ENCODE measurements around the gene EPB41L3. TPM values are rescaled to one million over a fixed set of nuclear protein-coding genes. Genes with fewer than 3 reads are reported as not detected.

The EPB41L3 gene
- total RNA-seq (1 to 10 TPM; 3.2 to 3.3 TPM), polyA plus RNA-seq (under 1 TPM in 1 of 2 donors, not detected in 1; 0.89 TPM)

- H3K27ac Mint-ChIP-seq, result no peak within 1 kb of the TSS
- no peak for DNase-seq
- peak within 1 kb of the TSS in 4 of 8 donors; percentile 12 to 63 (median 38) for H3K4me3 Mint-ChIP-seq
- peaks cover 0 to 11% (median 4%) of the 10 kb centered on the region in 4 donors for H3K4me1 Mint-ChIP-seq
- ChIA-PET CTCF (ENCODE audit: partially characterized antibody) (no interaction called here), POLR2A (ENCODE audit: partially characterized antibody) (no interaction called here)
- no peaks in the 10 kb centered on the region for H3K36me3 Mint-ChIP-seq
- Histone ChIP-seq H3K27me3 (ENCODE audit: insufficient read depth, low read length) (peaks cover 3% of the 10 kb centered on the region), H3K36me3 (ENCODE audit: insufficient read depth, low read length) (no peaks in the 10 kb centered on the region), H3K27ac (ENCODE audit: low read depth, low read length) (no peak within 1 kb of the TSS), H3K4me1 (ENCODE audit: insufficient read depth, low read length) (no peaks in the 10 kb centered on the region), H3K9me3 (ENCODE audit: control insufficient read depth in 1 of 2, low read length in 2 of 2) (no peaks in the 10 kb centered on the region), H3K4me3 (ENCODE audit: low read length in 2 of 2) (no peak within 1 kb of the TSS)
- peaks cover 0 to 3% (median 0%) of the 10 kb centered on the region in 8 donors for H3K9me3 Mint-ChIP-seq
- intact Hi-C loops (cut with micrococcal nuclease), result no loop called here
- H3K27me3 Mint-ChIP-seq, result peaks cover 21 to 28% of the 10 kb centered on the region in 2 donors
Observed at GRCh38 chr18:5543773-5544389, at the start of gene EPB41L3. TSS of gene EPB41L3 (minus strand) at chr18:5543997. CDS start at chr18:5489183, 54,814 bp downstream.

- ChIA-PET CTCF (ENCODE audit: partially characterized antibody) (no interaction called here), POLR2A (ENCODE audit: partially characterized antibody) (no interaction called here)
- Histone ChIP-seq H3K4me3 (ENCODE audit: low read length in 2 of 2) (no peak overlapping the region), H3K27me3 (ENCODE audit: insufficient read depth, low read length) (no peaks in the 10 kb centered on the region), H3K4me1 (ENCODE audit: insufficient read depth, low read length) (no peaks in the 10 kb centered on the region), H3K27ac (ENCODE audit: low read depth, low read length) (no peak overlapping the region), H3K36me3 (ENCODE audit: insufficient read depth, low read length) (no peaks in the 10 kb centered on the region), H3K9me3 (ENCODE audit: control insufficient read depth in 1 of 2, low read length in 2 of 2) (no peaks in the 10 kb centered on the region)
- H3K36me3 Mint-ChIP-seq, result peaks cover 0 to 3% of the 10 kb centered on the region in 2 donors
- H3K4me1 Mint-ChIP-seq, result no peaks in the 10 kb centered on the region
- H3K27ac Mint-ChIP-seq, result no peak overlapping the region
- no peak for DNase-seq
- intact Hi-C loops (cut with micrococcal nuclease), result no loop called here
- no peak overlapping the region for H3K4me3 Mint-ChIP-seq
- H3K27me3 Mint-ChIP-seq, result peaks cover 0 to 2% of the 10 kb centered on the region in 2 donors
- peaks cover 0 to 19% (median 14%) of the 10 kb centered on the region in 8 donors for H3K9me3 Mint-ChIP-seq
Observed at GRCh38 chr18:5588529-5588928, 44.7 kb upstream of the EPB41L3 start.

GRCh38 chr18:5585653-5586052, 41.9 kb upstream of the EPB41L3 start:
- Mint-ChIP-seq H3K4me1 (no peaks in the 10 kb centered on the region), H3K27ac (no peak overlapping the region), H3K4me3 (no peak overlapping the region), H3K27me3 (peaks cover 2 to 4% of the 10 kb centered on the region in 2 donors), H3K9me3 (peaks cover 0 to 5% (median 2%) of the 10 kb centered on the region in 8 donors), H3K36me3 (no peaks in the 10 kb centered on the region)
- no peak overlapping the region for H3K27ac ChIP-seq (ENCODE audit: low read depth, low read length)
- DNase-seq, result no peak
- no peak overlapping the region for H3K4me3 ChIP-seq (ENCODE audit: low read length in 2 of 2)
- intact Hi-C loops (cut with micrococcal nuclease), result no loop called here
- H3K27me3 ChIP-seq (ENCODE audit: insufficient read depth, low read length), result no peaks in the 10 kb centered on the region
- ChIA-PET POLR2A (ENCODE audit: partially characterized antibody) (no interaction called here), CTCF (ENCODE audit: partially characterized antibody) (no interaction called here)
- no peaks in the 10 kb centered on the region for H3K9me3 ChIP-seq (ENCODE audit: control insufficient read depth in 1 of 2, low read length in 2 of 2)
- no peaks in the 10 kb centered on the region for H3K36me3 ChIP-seq (ENCODE audit: insufficient read depth, low read length)
- H3K4me1 ChIP-seq (ENCODE audit: insufficient read depth, low read length), result no peaks in the 10 kb centered on the region

- no peaks in the 10 kb centered on the region for H3K4me1 ChIP-seq (ENCODE audit: insufficient read depth, low read length)
- peaks cover 2 to 4% of the 10 kb centered on the region in 2 donors for H3K27me3 Mint-ChIP-seq
- H3K27ac Mint-ChIP-seq, result no peak overlapping the region
- no peak overlapping the region for H3K4me3 Mint-ChIP-seq
- no peaks in the 10 kb centered on the region for H3K27me3 ChIP-seq (ENCODE audit: insufficient read depth, low read length)
- H3K36me3 Mint-ChIP-seq, result no peaks in the 10 kb centered on the region
- no peaks in the 10 kb centered on the region for H3K9me3 ChIP-seq (ENCODE audit: control insufficient read depth in 1 of 2, low read length in 2 of 2)
- ChIA-PET CTCF (ENCODE audit: partially characterized antibody) (no interaction called here), POLR2A (ENCODE audit: partially characterized antibody) (no interaction called here)
- intact Hi-C loops (cut with micrococcal nuclease), result no loop called here
- no peaks in the 10 kb centered on the region for H3K36me3 ChIP-seq (ENCODE audit: insufficient read depth, low read length)
- no peak overlapping the region for H3K27ac ChIP-seq (ENCODE audit: low read depth, low read length)
- H3K9me3 Mint-ChIP-seq, result no peaks in the 10 kb centered on the region
- H3K4me3 ChIP-seq (ENCODE audit: low read length in 2 of 2), result no peak overlapping the region
- no peaks in the 10 kb centered on the region for H3K4me1 Mint-ChIP-seq
- DNase-seq, result no peak
Observed at GRCh38 chr18:5584746-5585417, 41.1 kb upstream of the EPB41L3 start.

GRCh38 chr18:5582849-5583681, 39.3 kb upstream of the EPB41L3 start:
- H3K9me3 Mint-ChIP-seq, result no peaks in the 10 kb centered on the region
- Histone ChIP-seq H3K4me3 (ENCODE audit: low read length in 2 of 2) (no peak overlapping the region), H3K27me3 (ENCODE audit: insufficient read depth, low read length) (no peaks in the 10 kb centered on the region), H3K36me3 (ENCODE audit: insufficient read depth, low read length) (no peaks in the 10 kb centered on the region), H3K9me3 (ENCODE audit: control insufficient read depth in 1 of 2, low read length in 2 of 2) (no peaks in the 10 kb centered on the region), H3K27ac (ENCODE audit: low read depth, low read length) (no peak overlapping the region), H3K4me1 (ENCODE audit: insufficient read depth, low read length) (no peaks in the 10 kb centered on the region)
- H3K27ac Mint-ChIP-seq, result no peak overlapping the region
- no peaks in the 10 kb centered on the region for H3K36me3 Mint-ChIP-seq
- no peaks in the 10 kb centered on the region for H3K4me1 Mint-ChIP-seq
- ChIA-PET CTCF (ENCODE audit: partially characterized antibody) (no interaction called here), POLR2A (ENCODE audit: partially characterized antibody) (no interaction called here)
- no peak overlapping the region for H3K4me3 Mint-ChIP-seq
- peaks cover 2 to 4% of the 10 kb centered on the region in 2 donors for H3K27me3 Mint-ChIP-seq
- intact Hi-C loops (cut with micrococcal nuclease), result no loop called here
- no peak for DNase-seq

- no peak overlapping the region for H3K4me3 Mint-ChIP-seq
- H3K36me3 ChIP-seq (ENCODE audit: insufficient read depth, low read length), result no peaks in the 10 kb centered on the region
- no peaks in the 10 kb centered on the region for H3K9me3 Mint-ChIP-seq
- intact Hi-C loops (cut with micrococcal nuclease), result no loop called here
- H3K27ac ChIP-seq (ENCODE audit: low read depth, low read length), result no peak overlapping the region
- H3K27me3 ChIP-seq (ENCODE audit: insufficient read depth, low read length), result no peaks in the 10 kb centered on the region
- DNase-seq, result no peak
- H3K27ac Mint-ChIP-seq, result no peak overlapping the region
- H3K4me3 ChIP-seq (ENCODE audit: low read length in 2 of 2), result no peak overlapping the region
- H3K4me1 Mint-ChIP-seq, result no peaks in the 10 kb centered on the region
- no peaks in the 10 kb centered on the region for H3K36me3 Mint-ChIP-seq
- H3K27me3 Mint-ChIP-seq, result peaks cover 3 to 4% of the 10 kb centered on the region in 2 donors
- H3K4me1 ChIP-seq (ENCODE audit: insufficient read depth, low read length), result no peaks in the 10 kb centered on the region
- CTCF ChIA-PET (ENCODE audit: partially characterized antibody), result no interaction called here
- POLR2A ChIA-PET (ENCODE audit: partially characterized antibody), result no interaction called here
- no peaks in the 10 kb centered on the region for H3K9me3 ChIP-seq (ENCODE audit: control insufficient read depth in 1 of 2, low read length in 2 of 2)
Observed at GRCh38 chr18:5582076-5582475, 38.3 kb upstream of the EPB41L3 start.

GRCh38 chr18:5574843-5575242, 31.0 kb upstream of the EPB41L3 start:
- no peaks in the 10 kb centered on the region for H3K4me1 ChIP-seq (ENCODE audit: insufficient read depth, low read length)
- Mint-ChIP-seq H3K27me3 (peaks cover 3 to 4% of the 10 kb centered on the region in 2 donors), H3K9me3 (peaks cover 0 to 2% (median 0%) of the 10 kb centered on the region in 8 donors), H3K4me3 (no peak overlapping the region), H3K27ac (no peak overlapping the region), H3K4me1 (peaks cover 0 to 2% (median 0%) of the 10 kb centered on the region in 4 donors), H3K36me3 (no peaks in the 10 kb centered on the region)
- no peak overlapping the region for H3K27ac ChIP-seq (ENCODE audit: low read depth, low read length)
- H3K36me3 ChIP-seq (ENCODE audit: insufficient read depth, low read length), result no peaks in the 10 kb centered on the region
- no peaks in the 10 kb centered on the region for H3K27me3 ChIP-seq (ENCODE audit: insufficient read depth, low read length)
- H3K4me3 ChIP-seq (ENCODE audit: low read length in 2 of 2), result no peak overlapping the region
- DNase-seq, result no peak
- intact Hi-C loops (cut with micrococcal nuclease), result no loop called here
- H3K9me3 ChIP-seq (ENCODE audit: control insufficient read depth in 1 of 2, low read length in 2 of 2), result no peaks in the 10 kb centered on the region
- POLR2A ChIA-PET (ENCODE audit: partially characterized antibody), result no interaction called here
- CTCF ChIA-PET (ENCODE audit: partially characterized antibody), result no interaction called here
